K562 (cell line): ENCODE data around the gene ACTRT2. TPM values are rescaled to one million over a fixed set of nuclear protein-coding genes. Genes with fewer than 3 reads are reported as not detected.

ENCODE experiments used
- ATAC-seq: fragments of 200-7000 bp; cut with Tn5 transposase; 3 replicates; pipeline ENCODE4 v1.9.1; 2020; ENCODE audit warnings: moderate library complexity
- BruUV-seq: library from RNA; stranded (reverse); fragments of 400-500 nt; replicated peaks from 2 replicates; lab custom pipeline; 2021; lab: Mats Ljungman, UMichigan
- CTCF ChIA-PET: fragments of 300-600 bp; formaldehyde crosslinking; extraction: SDS; loops from one replicate; lab custom pipeline; 2021; ENCODE audit warnings: low intra/inter-chr PET ratio; lab: Yijun Ruan, JAX
- POLR2A ChIA-PET: fragments of 300-600, 350-650 bp; sonication (Branson Sonifier 250); formaldehyde crosslinking; extraction: SDS; loops from one replicate; lab custom pipeline; 2021; ENCODE audit warnings: antibody characterized with exemption, inconsistent platforms; lab: Yijun Ruan, JAX
- DNase-seq, 4 experiments: peaks; one replicate each; pipeline versions ENCODE4 v3.0.0 to v3.0.0-alpha.2; 2011 to 2018; ENCODE audit warnings: low spot score in 3 of 4, mixed read lengths in 3 of 4; ENCODE audit errors: extremely low read depth in 1 of 4
- FAIRE-seq: peaks from 2 replicates; lab custom pipeline; 2011; peaks lifted over from hg19 to GRCh38; lab: Jason Lieb, UNC
- H2AFZ ChIP-seq: 2 replicates; pipeline ENCODE4 v1.6.0; 2011; ENCODE audit warnings: low read depth, low read length, control low read depth, inconsistent platforms
- H3K27ac ChIP-seq: fragments of 200-600 bp; 3 replicates; pipeline ENCODE4 v1.8.0; 2011; ENCODE audit warnings: low read depth, mild to moderate bottlenecking, control low read depth, inconsistent platforms, low read length, moderate library complexity, mixed read lengths; ENCODE audit errors: extremely low read depth
- H3K27me3 ChIP-seq, 2 experiments: fragments of 300-600 bp in 1 of 2; 2 replicates in 1 of 2; 3 replicates in 1 of 2; pipeline versions ENCODE4 v1.6.0 to v1.8.0; 2011; ENCODE audit warnings: inconsistent platforms in 2 of 2, low read length in 2 of 2, mild to moderate bottlenecking in 1 of 2, mixed read lengths in 1 of 2, moderate library complexity in 1 of 2; ENCODE audit not compliant: control insufficient read depth in 2 of 2, insufficient read depth in 2 of 2
- H3K36me3 ChIP-seq: fragments of 300-600 bp; 3 replicates; pipeline ENCODE4 v1.8.0; 2011; ENCODE audit warnings: mild to moderate bottlenecking, low read length, inconsistent platforms; ENCODE audit not compliant: control insufficient read depth, insufficient read depth
- H3K4me1 ChIP-seq, 2 experiments: fragments of 200-600 bp in 1 of 2; replicated peaks in 1 of 2; 2 replicates in 1 of 2; 3 replicates in 1 of 2; pipeline versions ENCODE4 v1.5.1 to v1.8.0; 2011; ENCODE audit warnings: inconsistent platforms in 2 of 2, low read length in 2 of 2, mild to moderate bottlenecking in 1 of 2, mixed read lengths in 1 of 2, moderate library complexity in 1 of 2; ENCODE audit not compliant: control insufficient read depth in 2 of 2, insufficient read depth in 2 of 2
- H3K4me2 ChIP-seq: 2 replicates; pipeline ENCODE4 v1.6.1; 2011; ENCODE audit warnings: low read length, control low read depth, inconsistent platforms, mixed read lengths; ENCODE audit not compliant: insufficient read depth
- H3K4me3 ChIP-seq: fragments of 200-600 bp; sonication (generic), shearing (Covaris generic); 2 replicates; pipeline ENCODE4 v1.5.1; 2016; ENCODE audit warnings: control low read depth, inconsistent platforms
- H3K79me2 ChIP-seq: fragments of 200-600 bp; 3 replicates; pipeline ENCODE4 v1.8.0; 2011; ENCODE audit warnings: low read length, inconsistent platforms; ENCODE audit not compliant: control insufficient read depth, insufficient read depth
- H3K9ac ChIP-seq, 2 experiments: 2 replicates each; pipeline versions ENCODE4 v1.6.0 to v1.6.1; 2011; ENCODE audit warnings: low read depth in 2 of 2, low read length in 2 of 2, control low read depth in 1 of 2, inconsistent platforms in 1 of 2, mild to moderate bottlenecking in 1 of 2, mixed read lengths in 1 of 2; ENCODE audit not compliant: insufficient read depth in 1 of 2
- H3K9me1 ChIP-seq: one replicate; pipeline ENCODE4 v1.6.0; 2011; ENCODE audit warnings: inconsistent platforms, mild to moderate bottlenecking, low read length, moderate library complexity; ENCODE audit not compliant: control insufficient read depth, insufficient read depth
- H3K9me3 ChIP-seq: replicated peaks from 2 replicates; pipeline ENCODE4 v1.5.1; 2011; ENCODE audit warnings: low read depth, low read length, inconsistent platforms; ENCODE audit not compliant: control insufficient read depth, insufficient read depth
- H4K20me1 ChIP-seq: replicated peaks from 2 replicates; pipeline ENCODE4 v1.6.1; 2011; ENCODE audit warnings: low read length, inconsistent platforms, mixed read lengths; ENCODE audit not compliant: control insufficient read depth, insufficient read depth
- CEBPG ChIP-seq, 3 experiments: fragments of 200-800 bp in 1 of 3; sonication (Bioruptor generic) in 1 of 3; sonication (generic) in 1 of 3; formaldehyde crosslinking in 1 of 3; IDR thresholded peaks in 2 of 3; conservative IDR thresholded peaks in 1 of 3; 2 replicates each; pipeline versions ENCODE4 v1.6.1 to v1.8.0; 2016 to 2022; ENCODE audit warnings: missing compliant biosample characterization in 2 of 3, missing genetic modification characterization in 2 of 3, mild to moderate bottlenecking in 1 of 3, missing genetic modification reagents in 1 of 3
- CGGBP1 ChIP-seq: fragments of 250-450 bp; sonication (Bioruptor Pico); IDR thresholded peaks from 2 replicates; pipeline ENCODE4 v1.9.0; 2021; ENCODE audit warnings: mild to moderate bottlenecking
- EGR1 ChIP-seq: fragments of 450-650 bp; conservative IDR thresholded peaks from 2 replicates; pipeline ENCODE4 v1.6.1; 2017; ENCODE audit warnings: mild to moderate bottlenecking
- GATAD2A ChIP-seq: fragments of 450-650 bp; IDR thresholded peaks from 2 replicates; pipeline ENCODE4 v1.6.1; 2017
- GTF3C2 ChIP-seq: IDR thresholded peaks from 3 replicates; pipeline ENCODE4 v1.6.1; 2011; ENCODE audit warnings: borderline replicate concordance, mild to moderate bottlenecking, moderate library complexity; ENCODE audit not compliant: insufficient read length; ENCODE audit errors: extremely low read depth
- IRF9 ChIP-seq: fragments of 450-650 bp; IDR thresholded peaks from 2 replicates; pipeline ENCODE4 v1.6.1; 2016; ENCODE audit warnings: missing biosample characterization, missing genetic modification characterization
- L3MBTL2 ChIP-seq: fragments of 450-650 bp; IDR thresholded peaks from 2 replicates; pipeline ENCODE4 v1.6.1; 2016; ENCODE audit warnings: mild to moderate bottlenecking, moderate library complexity
- NR0B1 ChIP-seq: fragments of 450-650 bp; IDR thresholded peaks from one replicate; pipeline ENCODE4 v1.6.1; 2018; ENCODE audit warnings: mild to moderate bottlenecking, moderate library complexity; ENCODE audit not compliant: partially characterized antibody
- PREB ChIP-seq: sonication (generic); formaldehyde crosslinking; IDR thresholded peaks from 2 replicates; pipeline ENCODE4 v1.8.1; 2023; ENCODE audit warnings: mild to moderate bottlenecking, missing genetic modification reagents
- TCF15 ChIP-seq: fragments of 250-450 bp; sonication (Bioruptor Pico); IDR thresholded peaks from 2 replicates; pipeline ENCODE4 v1.8.0; 2022; ENCODE audit warnings: moderate library complexity, mild to moderate bottlenecking, inconsistent platforms
- ZFP1 ChIP-seq: fragments of 450-650 bp; formaldehyde crosslinking; IDR thresholded peaks from 2 replicates; pipeline ENCODE4 v1.4.0; 2020; ENCODE audit warnings: mild to moderate bottlenecking, mixed read lengths
- ZNF184 ChIP-seq: sonication (generic); formaldehyde crosslinking; IDR thresholded peaks from 2 replicates; pipeline ENCODE4 v1.5.0; 2020; ENCODE audit warnings: missing genetic modification reagents
- ZNF507 ChIP-seq: conservative IDR thresholded peaks from 2 replicates; pipeline ENCODE4 v1.6.1; 2017; ENCODE audit warnings: missing genetic modification characterization, missing compliant biosample characterization
- ZZZ3 ChIP-seq: fragments of 450-650 bp; IDR thresholded peaks from 2 replicates; pipeline ENCODE4 v1.6.1; 2016; ENCODE audit warnings: antibody characterized with exemption, mild to moderate bottlenecking, moderate library complexity
- WGBS: fragments of 100-300 bp; shearing (Covaris generic); methylation state at CpG from one replicate; pipeline ENCODE4 v1.1.6; 2016; ENCODE audit warnings: low coverage, mixed read lengths; ENCODE audit not compliant: insufficient coverage; ENCODE audit errors: missing lambda C conversion rate; 5-methylcytosine and 5-hydroxymethylcytosine counted together
- in situ Hi-C: fragments of 300-500 bp; cut with MboI; formaldehyde crosslinking; loops from 4 replicates; pipeline ENCODE4 v1.15.0; 2018; ENCODE audit warnings: inconsistent platforms, mixed read lengths
- intact Hi-C: fragments of 100-400 bp; cut with micrococcal nuclease; formaldehyde crosslinking; loops from 2 replicates; pipeline ENCODE4 v1.14.2; 2022
- polyA plus RNA-seq, 8 experiments: library from polyadenylated mRNA; depleted of rRNA in 4 of 8; stranded (reverse) in 5 of 8; unstranded in 3 of 8; fragments of >200 nt; fragmentation: Nextera tagmentation in 2 of 8; fragmentation: Illumina TruSeq in 1 of 8; extraction: Ambion mirVana in 2 of 8; extraction: Trizol in 1 of 8; gene quantifications; 2 replicates each; pipeline versions ENCODE4 v1.2.1 to v1.2.3, GENCODE V29; 2011 to 2014; ENCODE audit warnings: inconsistent platforms in 1 of 8, missing spikeins in 1 of 8
- total RNA-seq, 7 experiments: library from RNA; depleted of rRNA in 6 of 7; stranded (reverse); fragments of >200 nt in 6 of 7; fragmentation: Illumina TruSeq in 2 of 7; extraction: Trizol in 2 of 7; gene quantifications; 2 replicates each; pipeline versions ENCODE4 v1.2.1 to v1.2.3, GENCODE V29; 2011 to 2021; ENCODE audit warnings: low replicate concordance in 1 of 7

Gene ACTRT2
- total and polyA plus RNA-seq, 9 of the 15 experiments (the other 6 are each of a cell fraction or from before 2014, with no cell fraction given): not detected

- Histone ChIP-seq H3K27me3 (peaks cover 13 to 46% of the 10 kb centered on the region in 2 experiments; a peak in 4 of 5 replicates), H3K36me3 (no peaks in the 10 kb centered on the region), H3K9me1 (no peaks in the 10 kb centered on the region), H3K4me2 (no peak overlapping the region), H3K27ac (no peak overlapping the region), H3K4me1 (no peaks in the 10 kb centered on the region; a peak in 1 of 5 replicates), H4K20me1 (no peaks in the 10 kb centered on the region), H3K9ac (no peak overlapping the region), H3K79me2 (no peaks in the 10 kb centered on the region), H2AFZ (no peak overlapping the region), H3K4me3 (no peak overlapping the region), H3K9me3 (no peaks in the 10 kb centered on the region)
- ChIA-PET POLR2A (interaction anchor here (0.6 kb wide), 1 partner anchor 35 kb away, joined by 3 read pairs; no protein-coding TSS in a partner anchor), CTCF (no interaction called here)
- FAIRE-seq: no peak
- BruUV-seq: no TSS peak
- no peak for TF ChIP-seq ZFP1 (CRISPR knock-in tag)
- TF ChIP-seq IRF9 (tag): no peak
- TF ChIP-seq GATAD2A: no peak
- no peak for TF ChIP-seq CGGBP1
- TF ChIP-seq ZZZ3: no peak
- no peak for TF ChIP-seq PREB (CRISPR knock-in tag)
- TF ChIP-seq EGR1: no peak
- TF ChIP-seq NR0B1: no peak
- no peak for TF ChIP-seq ZNF184
- TF ChIP-seq ZNF507 (tag): no peak
- no peak for TF ChIP-seq CEBPG (CRISPR knock-in tag; IDR thresholded peaks at IDR 0.05)
- TF ChIP-seq CEBPG (tag; conservative IDR thresholded peaks at IDR 0.05 in 1 of 2, IDR thresholded peaks at IDR 0.05 in 1 of 2): no peak
- no peak for TF ChIP-seq TCF15
- TF ChIP-seq GTF3C2: no peak
- no peak for TF ChIP-seq L3MBTL2
- WGBS: under 1% methylated on average over 22 of the region's 22 CpGs
- in situ Hi-C loops (no loop called here), intact Hi-C loops (no loop called here)
- no peak for DNase-seq
- ATAC-seq: no peak
These were observed 9.6 kb downstream of the ACTRT2 start for GRCh38 chr1:3030663-3031381.
